Sciatic nerve (tissue), 2 donors: ENCODE measurements around the gene TRAF3IP1. TPM values are rescaled to one million over a fixed set of nuclear protein-coding genes. Genes with fewer than 3 reads are reported as not detected.
A peak's percentile ranks its signal among the peaks of the same experiment; 100 is the strongest.
"Not testable (repeated sequence)": the region's sequence is repeated elsewhere in the genome, so short reads cannot be mapped to it uniquely, and the experiment has no call there.

Source experiments
- ATAC-seq: fragments of 200-7000 bp; cut with Tn5 transposase; one replicate; pipeline ENCODE4 v1.9.1; 2020; ENCODE audit warnings: mild to moderate bottlenecking, moderate library complexity
- DNase-seq: peaks from one replicate; pipeline ENCODE4 v3.0.0-alpha.2; 2020; ENCODE audit warnings: low spot score
- intact Hi-C: fragments of 100-400 bp; cut with DNase I; formaldehyde crosslinking; loops from one replicate; pipeline ENCODE4 v1.14.2; 2022
- total RNA-seq: library from RNA; stranded (reverse); fragmentation: NEBNext Ultra II Directional; extraction: Animal tissue kit (Norgen Biotek cat#: 25700); gene quantifications from one replicate; pipeline ENCODE4 v1.2.1, GENCODE V29; 2021
- donor health status: DM: no; HTN: no; CAD: no.
- donor health status: DM: no; HTN: no; CAD: no.

The TRAF3IP1 gene
- total RNA-seq, 1 donor from 2014 or later, result 33.4 TPM

DNA sequence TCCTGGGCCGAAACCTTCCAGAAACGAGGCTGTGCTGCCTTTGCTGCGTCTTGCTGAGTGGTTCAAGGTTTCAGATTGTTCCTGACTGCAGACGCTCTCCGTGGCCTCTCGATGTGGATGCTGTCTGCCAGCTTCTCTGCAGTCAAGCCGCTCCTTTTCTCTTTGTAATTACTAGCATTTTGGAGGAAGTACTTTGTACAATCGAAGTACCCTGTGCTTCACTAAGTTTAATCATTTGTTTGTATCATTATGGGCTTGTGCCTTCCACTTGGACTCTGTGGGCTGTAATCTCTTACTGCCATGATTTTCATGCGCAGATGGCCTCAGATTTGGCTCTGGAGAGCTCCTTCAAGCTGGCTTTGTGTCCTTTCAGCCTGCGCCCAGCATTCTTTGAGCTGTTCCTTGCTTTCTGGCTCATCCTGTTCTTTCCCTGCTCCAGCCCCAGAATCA, 49.3 kb downstream of the TRAF3IP1 start:
- intact Hi-C loops, result loop anchor here (2.0 kb wide), 1 partner anchor 413 kb away; no protein-coding TSS in a partner anchor
- DNase-seq (no peak), ATAC-seq (peak; percentile 63)

DNA sequence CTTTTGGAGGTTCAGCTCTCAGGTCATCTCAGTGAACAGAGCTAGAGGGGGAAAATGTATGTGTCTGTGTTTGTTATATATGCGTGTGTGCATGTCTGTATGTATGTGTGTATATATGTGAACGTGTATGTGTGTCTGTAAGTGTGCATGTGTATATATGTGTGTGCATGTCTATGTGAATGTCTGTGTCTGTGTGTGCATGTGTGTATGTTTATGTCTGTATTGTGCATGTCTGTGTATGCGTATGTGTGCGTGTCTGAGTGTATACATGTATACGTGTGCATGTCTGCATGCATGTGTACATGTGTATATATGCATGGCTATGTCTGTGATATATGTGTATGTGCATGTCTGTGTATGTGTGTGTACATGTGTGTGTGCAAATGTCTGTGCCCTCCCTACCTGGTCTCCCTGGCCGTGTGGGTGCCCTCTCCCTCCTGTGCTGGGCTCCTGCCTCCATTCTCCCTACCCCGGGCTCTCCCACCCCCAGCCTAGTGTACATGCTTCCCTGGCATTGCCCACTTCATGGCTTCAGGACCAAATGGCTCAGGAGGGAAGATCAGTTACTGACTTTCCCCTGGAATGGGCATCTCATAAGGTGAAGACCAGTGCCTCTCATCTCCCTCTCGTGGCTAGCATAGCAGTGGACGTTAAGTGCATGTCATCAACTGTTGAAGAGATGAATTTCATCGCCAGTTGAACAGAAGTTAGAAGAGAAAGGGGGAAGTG, 49.9 kb downstream of the TRAF3IP1 start:
- DNase-seq, result no peak
- intact Hi-C loops, result loop anchor here (2.0 kb wide), 1 partner anchor 413 kb away; no protein-coding TSS in a partner anchor
- peak; percentile 61 for ATAC-seq

DNA sequence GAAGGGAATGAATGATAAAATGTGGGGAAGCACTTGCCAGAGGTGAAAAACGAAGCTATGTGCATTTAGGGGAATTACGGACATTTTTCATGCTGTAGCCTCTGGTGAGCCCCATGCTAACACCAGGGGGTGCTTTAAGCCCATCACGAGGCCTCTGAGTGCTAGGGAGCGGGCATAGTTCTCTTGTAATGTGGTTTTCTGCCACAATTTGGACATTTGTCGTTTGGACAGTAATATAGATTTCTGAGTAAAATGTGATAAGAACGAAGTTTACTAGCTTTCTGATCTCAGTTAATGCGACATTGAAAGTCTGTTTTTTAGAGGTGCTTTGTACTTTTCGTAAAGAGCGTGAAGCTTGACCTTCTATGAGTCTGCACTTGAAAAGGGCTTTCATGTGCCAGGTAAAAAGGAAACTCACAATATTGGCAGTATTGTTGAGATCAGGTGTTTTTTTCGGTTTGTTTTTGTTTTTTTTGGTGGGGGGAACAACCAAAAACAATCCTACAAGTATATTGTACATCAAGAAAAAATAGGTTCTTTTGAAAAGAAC, 50.6 kb downstream of the TRAF3IP1 start:
- ATAC-seq, result peak; percentile 98
- peak; percentile 81 for DNase-seq
- intact Hi-C loops, result loop anchor here (2.0 kb wide), 1 partner anchor 412 kb away; no protein-coding TSS in a partner anchor

DNA sequence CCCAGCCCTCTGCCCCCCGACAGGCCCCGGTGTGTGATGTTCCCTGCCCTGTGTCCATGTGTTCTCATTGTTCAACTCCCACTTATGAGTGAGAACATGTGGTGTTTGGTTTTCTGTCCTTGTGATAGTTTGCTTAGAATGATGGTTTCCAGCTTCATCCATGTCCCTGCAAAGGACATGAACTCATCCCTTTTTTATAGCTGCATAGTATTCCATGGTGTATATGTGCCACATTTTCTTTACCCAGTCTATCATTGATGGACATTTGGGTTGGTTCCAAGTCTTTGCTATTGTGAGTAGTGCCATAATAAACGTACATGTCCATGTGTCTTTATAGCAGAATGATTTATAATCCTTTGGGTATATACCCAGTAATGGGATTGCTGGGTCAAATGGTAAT, 52.0 kb downstream of the TRAF3IP1 start:
- intact Hi-C loops, DNase-seq, ATAC-seq: not testable (repeated sequence)

DNA sequence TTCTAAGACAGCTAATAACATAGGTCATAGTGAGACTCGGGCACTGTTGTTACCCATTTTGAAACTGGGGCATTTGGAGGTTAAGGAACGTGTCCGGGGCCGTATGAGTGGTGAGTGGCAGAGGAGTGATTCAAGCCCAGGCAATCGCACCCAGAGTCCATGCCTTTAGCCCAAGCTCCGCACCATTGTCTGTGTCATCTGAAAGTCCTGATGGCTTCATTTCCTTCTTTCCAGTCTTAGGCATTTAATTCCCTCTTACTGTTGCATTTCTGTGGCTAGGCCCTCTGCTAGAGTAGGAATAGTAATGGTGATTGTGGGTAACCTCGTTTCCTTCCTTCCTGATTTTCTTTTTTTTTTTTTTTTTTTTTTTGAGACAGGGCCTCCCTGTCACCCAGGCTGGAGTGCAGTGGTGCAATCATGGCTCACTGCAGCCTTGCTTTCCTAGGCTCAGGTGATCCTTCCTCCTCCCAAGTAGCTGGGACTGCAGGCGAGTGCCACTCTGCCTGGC, 56.6 kb downstream of the TRAF3IP1 start:
- intact Hi-C loops, result no loop called here
- ATAC-seq (no peak), DNase-seq (no peak)

DNA sequence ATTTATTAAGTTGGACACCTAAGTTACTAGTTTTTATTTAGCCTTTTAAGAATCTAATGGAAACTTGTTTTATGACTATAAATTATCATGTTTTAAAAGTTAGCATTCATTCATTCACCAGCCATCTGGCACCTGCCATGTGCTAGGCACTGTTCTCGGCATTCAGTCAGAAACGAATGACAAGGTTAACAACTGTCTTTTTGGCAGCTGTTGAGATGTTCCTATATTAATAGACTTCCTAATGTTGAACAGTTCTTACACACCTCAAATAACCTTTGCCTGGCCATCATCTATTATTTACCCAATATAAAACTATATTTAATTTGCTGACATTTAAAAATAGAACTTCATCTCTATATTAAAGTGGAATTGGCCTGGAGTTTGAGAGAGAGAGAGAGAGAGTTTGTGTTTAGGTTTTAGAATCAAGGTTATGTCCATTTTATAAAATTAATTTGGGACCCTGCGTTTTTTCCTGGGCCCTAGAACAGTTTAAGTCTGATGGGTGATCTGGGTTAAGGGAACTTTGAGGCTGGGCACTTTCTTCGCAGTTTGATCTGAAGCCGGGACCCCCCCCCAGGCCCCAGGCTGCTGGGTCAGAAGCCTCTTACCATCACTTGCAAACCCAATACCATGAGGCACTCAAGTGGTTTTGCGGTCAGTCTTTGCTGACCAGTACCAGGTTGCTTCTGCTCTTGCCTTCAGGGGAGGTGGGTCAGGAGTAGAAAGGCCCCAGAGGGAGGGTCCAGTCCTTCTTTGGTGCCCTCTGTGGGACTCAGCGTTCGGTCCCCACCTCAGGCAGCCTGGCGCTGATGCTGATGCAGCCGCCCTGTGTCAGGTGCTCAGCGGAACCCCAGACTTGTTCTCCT, 58.1 kb downstream of the TRAF3IP1 start:
- no peak for ATAC-seq
- no peak for DNase-seq
- intact Hi-C loops, result loop anchor here (2.0 kb wide), 1 partner anchor 32 kb away; no protein-coding TSS in a partner anchor

DNA sequence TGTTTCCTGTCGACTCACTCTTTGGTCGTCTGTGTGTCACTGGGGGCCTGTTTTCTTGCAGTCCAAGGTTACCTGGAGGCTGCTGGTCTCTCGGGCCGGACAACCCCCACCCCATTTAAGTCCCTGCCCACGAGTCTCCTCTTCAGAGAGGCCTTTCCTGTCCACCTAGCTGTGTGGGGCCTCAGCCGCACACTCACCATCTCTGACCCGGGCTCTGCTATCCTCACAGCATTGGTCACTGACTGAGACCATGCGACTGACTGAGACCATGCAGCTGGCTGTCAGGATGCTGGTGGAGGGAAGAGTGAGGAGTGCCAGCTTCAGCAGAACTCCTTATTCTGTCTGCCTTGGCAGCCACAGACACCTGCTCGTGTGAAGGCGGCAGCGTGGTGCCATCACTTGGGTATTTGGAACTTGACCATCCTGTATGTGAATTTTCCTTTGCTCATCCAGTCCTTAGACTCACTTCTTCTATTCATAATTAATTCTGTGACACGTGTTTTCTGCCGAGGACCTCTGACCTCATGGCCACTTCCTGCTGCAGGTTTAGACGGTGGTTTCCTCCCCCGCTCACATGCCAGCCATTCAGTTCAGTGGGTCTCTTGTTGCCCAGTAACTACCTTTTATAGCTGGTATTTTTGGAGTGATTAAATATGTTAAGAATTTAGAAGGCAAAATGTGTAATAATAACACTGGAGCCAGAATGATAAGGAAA, 58.9 kb downstream of the TRAF3IP1 start:
- intact Hi-C loops, result loop anchor here (2.0 kb wide), 1 partner anchor 32 kb away; no protein-coding TSS in a partner anchor
- ATAC-seq (no peak), DNase-seq (no peak)

DNA sequence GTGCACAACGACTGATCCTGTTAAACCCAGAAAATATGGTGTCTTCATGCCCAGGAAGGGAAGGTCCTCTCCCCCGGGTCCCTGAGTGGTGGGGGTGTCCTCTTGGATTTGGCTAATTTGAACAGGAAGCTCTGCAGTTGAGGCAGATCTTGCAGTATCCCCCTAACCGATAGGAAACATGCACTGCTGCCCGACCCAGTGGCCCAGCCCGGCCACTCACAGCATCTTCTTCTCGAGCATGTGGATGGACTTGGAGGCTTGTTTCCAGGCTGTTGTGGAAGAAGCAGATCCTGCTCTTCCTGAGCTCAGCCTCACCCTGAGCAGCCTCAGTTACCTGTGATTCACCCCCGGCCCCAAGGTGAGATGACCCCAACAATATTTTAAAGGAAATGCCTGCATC, 60.0 kb downstream of the TRAF3IP1 start:
- DNase-seq, result no peak
- intact Hi-C loops, result no loop called here
- ATAC-seq, result no peak

DNA sequence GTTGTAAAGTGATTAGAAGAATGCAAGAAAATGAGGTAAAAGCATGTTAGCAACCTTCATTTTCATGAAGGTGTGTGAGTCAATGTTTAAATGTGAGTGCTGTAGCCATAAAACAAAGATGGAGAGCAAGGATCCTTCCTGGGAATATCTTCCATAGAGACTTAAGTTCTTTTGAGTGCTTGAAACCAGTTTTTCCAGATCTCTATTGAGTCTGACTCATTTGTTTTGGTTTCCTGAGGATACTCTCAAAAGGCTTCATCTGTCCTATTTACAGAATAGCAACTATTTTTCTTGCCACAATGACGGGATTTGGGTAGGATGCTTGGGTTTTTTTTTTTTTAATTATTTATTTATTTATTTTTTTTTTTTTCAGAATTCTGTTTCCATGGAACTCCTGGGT, 60.5 kb downstream of the TRAF3IP1 start:
- peak; percentile 81 for ATAC-seq
- intact Hi-C loops, result no loop called here
- no peak for DNase-seq

DNA sequence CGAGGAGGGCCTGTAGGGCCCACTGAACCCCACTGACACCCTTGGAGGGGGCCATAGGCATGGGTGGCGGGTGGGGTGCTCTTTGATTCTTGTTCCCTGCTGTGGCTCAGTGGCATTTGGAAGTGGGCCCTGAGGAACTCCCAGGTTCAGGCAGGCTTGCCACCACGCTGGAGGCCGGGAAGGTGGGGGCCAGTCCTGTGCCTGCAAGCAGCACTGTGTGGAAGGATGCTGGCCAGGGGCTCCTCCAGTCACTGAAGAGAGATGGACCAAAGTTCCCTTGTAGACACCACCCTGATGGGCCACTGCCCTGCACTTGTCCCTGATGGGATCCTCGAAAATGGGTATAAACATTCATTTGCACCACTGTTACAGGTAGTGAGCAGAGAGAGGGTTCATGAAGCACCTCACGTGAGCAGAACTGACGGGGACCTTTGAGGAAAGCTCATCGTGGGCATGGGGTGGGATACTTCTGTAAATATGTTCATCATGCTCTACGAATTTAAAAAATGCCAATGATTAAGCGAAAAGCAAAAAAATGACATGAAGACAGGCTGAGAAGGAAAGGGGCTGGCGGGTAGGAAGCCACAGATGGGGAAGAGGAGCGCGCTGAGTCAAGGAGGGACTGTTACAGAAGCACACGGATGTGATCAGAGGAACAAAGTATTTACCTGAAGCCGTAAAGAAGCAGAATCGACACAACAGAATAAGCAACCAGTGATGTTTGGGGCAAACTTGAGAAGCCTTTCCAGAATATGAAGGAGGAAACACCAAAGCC, 61.2 kb downstream of the TRAF3IP1 start:
- ATAC-seq (peak; percentile 13), DNase-seq (no peak)
- intact Hi-C loops, result no loop called here

DNA sequence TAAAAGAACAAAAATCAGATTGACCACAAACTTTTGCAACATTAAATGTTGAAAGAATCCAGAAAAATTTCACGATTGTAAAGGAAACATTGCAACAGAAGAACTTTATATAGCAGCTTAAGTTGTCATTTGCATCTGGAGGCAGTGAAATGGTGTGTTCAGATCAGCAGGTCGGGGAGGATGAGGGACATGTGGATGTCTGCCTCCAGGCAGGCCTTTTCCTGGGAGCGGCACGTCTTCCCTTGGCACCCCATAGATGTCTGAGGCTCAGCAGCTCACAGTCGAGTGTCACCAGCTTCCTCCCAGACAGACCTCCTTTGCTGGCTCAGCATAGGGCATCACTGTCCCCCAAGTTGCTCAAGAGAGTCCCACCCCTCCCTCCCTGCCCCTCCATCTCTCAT, 62.1 kb downstream of the TRAF3IP1 start:
- intact Hi-C loops, result no loop called here
- ATAC-seq (no peak), DNase-seq (no peak)

DNA sequence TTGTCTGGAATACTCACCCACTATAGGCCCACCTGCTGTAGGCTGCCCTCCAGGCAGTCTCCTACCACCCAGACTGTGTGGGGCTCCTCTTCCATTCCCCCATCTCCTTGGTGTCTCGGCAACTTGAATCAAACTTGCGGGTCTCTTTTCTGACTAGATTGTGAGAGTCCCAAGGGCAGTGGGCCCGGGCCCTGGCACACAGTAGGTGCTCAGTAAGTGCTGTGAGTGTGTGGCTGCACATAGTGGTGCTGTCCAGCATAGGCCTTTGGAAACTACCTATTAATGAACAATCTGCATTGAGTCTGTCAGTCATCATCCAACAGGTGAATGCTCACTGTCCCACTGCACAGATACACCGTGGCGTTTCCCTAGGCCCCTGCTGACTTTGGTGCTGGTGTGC, 62.8 kb downstream of the TRAF3IP1 start:
- intact Hi-C loops, result no loop called here
- no peak for ATAC-seq
- DNase-seq, result no peak

DNA sequence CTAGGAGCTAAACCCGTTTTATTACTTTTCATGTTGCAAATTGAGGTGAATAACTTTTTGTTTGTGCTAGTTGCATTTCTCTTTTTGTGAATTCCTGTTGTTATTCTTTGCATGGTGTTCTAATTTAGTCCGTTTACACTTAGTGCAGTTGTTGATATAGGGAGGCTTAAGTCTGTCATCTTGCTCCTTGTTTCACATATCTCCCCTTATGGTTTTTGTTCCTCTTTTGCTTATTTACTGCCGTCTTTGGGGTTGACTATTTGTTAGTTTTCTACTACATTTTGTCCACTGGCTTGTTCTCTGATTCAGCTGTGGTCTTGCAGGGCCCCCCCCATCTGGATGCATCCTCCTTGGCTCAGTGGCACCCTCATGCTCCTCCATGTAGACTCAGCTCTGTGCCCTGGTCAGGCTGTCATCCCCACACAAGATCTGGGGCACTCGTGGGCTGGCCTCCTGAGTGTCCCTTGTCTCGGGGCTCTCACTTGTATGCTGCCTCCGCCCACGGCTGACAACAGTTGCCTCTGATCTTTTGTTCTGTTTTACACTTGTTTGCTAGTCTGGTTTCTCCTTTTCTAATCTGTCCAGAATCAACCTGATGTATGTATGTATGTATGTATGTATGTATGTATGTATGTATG, 63.5 kb downstream of the TRAF3IP1 start:
- intact Hi-C loops, result no loop called here
- ATAC-seq (no peak), DNase-seq (no peak)

DNA sequence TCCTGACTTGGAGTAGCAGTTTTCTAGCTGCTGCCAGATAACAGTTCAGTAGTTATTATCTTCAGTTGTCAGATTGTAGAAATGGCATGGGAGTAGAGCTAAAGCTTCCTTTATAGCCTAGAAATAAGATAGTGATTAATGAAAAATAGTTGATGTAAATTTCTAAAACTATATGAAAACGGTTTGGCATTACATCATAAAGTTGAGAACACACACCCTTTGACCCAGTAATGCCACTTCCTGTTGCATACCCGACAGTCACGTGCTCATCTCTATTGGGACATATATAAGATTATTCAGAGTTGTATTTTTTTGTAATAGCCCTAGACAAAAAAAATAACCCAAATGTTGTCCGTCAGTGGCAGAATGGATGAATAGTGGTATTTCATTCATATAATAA, 67.0 kb downstream of the TRAF3IP1 start:
- ATAC-seq (no peak), DNase-seq (no peak)
- intact Hi-C loops, result no loop called here

DNA sequence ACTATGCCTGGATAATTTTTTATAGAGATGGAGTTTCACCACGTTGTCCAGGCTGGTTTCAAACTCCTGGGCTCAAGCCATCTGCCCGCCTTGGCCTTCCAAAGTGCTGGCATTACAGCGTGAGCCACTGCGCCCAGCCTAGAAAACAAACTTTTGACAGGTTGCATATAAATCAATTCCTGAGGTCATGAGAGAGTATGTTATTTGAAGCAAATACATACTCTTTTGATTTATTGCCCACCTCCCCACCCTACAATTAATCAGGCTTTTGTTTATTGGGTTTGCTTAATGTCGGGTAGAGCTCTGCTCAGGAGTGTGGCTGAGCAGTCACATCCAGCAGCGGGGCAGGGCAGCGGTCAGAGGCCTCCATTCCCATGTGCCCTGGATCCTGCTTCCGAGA, 68.5 kb downstream of the TRAF3IP1 start:
- no peak for ATAC-seq

DNA sequence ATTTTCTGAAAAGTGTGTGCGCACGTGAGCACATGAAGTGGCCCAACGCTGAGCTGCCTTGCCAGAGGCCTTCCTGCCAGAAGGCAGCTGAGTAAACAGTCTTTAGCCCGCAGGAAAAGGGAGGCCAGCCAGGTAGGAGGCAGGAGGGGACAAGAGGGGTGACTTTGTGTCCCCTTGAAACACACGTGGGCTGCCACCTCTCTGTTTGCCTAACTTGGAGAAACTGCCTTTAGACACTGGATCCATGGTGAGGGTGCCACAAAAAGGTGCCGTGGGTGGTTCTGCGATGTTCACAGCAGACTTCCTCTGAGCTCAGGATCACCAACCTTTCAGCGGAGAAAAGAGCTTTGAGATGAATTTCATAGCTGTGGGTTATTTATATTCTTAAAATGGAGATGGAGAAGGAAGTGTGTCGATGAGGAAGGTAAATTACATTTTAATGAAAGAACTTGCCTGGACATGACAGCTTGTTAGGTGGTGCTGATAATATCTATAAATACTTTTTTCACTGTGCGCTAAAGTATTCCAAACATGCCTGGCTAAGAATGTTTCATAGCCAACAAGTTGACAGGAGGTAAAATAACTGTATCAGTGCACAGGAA, 69.8 kb downstream of the TRAF3IP1 start:
- intact Hi-C loops, result no loop called here
- no peak for DNase-seq
- peak; percentile 95 for ATAC-seq

More for the DNA sequence above, 68.5 kb downstream of the TRAF3IP1 start:
- intact Hi-C loops, result no loop called here
- no peak for DNase-seq

DNA sequence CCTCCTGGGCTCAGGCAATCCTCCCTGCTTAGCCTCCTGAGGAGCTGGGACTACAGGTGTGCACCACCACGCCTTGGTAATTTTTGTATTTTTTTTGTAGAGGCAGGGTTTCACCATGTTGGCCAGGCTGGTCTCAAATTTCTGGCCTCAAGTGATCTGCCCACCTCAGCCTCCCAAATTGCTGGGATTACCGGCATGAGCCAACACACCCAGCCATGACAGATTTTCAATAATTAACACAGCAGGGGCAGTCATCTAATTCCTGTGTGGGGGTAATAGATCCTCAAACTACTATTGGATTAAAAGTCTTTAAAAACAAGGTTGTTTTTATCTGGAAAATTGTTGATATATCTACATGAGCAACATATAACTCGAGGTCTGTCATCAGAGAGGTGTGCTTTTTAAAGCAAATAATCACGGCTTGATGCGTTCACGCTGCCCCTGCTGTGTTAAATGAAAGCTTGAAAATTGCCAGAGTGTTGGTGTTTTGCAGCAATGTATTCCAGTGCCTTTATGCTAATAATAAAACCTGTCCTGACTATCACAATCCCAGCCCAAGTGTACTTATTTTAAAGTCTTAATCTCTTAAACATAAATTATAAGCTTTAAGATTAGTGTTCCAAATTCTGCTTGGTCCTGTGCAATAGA, 70.8 kb downstream of the TRAF3IP1 start:
- intact Hi-C loops, result no loop called here
- ATAC-seq (no peak), DNase-seq (no peak)
